A549 treated with GW870086 at 1 μM for 4 hours (cell line): ENCODE measurements around the gene GSAP. TPM values are rescaled to one million over a fixed set of nuclear protein-coding genes. Genes with fewer than 3 reads are reported as not detected.

Experiments used
- total RNA-seq: library from RNA; stranded (reverse); fragments of 200-300 nt; extraction: Qiagen RNA extraction; gene quantifications from 5 replicates; pipeline ENCODE4 v1.2.3, GENCODE V29; 2022; ENCODE audit warnings: low read depth

Gene GSAP, protein sequence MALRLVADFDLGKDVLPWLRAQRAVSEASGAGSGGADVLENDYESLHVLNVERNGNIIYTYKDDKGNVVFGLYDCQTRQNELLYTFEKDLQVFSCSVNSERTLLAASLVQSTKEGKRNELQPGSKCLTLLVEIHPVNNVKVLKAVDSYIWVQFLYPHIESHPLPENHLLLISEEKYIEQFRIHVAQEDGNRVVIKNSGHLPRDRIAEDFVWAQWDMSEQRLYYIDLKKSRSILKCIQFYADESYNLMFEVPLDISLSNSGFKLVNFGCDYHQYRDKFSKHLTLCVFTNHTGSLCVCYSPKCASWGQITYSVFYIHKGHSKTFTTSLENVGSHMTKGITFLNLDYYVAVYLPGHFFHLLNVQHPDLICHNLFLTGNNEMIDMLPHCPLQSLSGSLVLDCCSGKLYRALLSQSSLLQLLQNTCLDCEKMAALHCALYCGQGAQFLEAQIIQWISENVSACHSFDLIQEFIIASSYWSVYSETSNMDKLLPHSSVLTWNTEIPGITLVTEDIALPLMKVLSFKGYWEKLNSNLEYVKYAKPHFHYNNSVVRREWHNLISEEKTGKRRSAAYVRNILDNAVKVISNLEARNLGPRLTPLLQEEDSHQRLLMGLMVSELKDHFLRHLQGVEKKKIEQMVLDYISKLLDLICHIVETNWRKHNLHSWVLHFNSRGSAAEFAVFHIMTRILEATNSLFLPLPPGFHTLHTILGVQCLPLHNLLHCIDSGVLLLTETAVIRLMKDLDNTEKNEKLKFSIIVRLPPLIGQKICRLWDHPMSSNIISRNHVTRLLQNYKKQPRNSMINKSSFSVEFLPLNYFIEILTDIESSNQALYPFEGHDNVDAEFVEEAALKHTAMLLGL
- total RNA-seq = 2.9 to 3.6 TPM (median 3.3 TPM) in 5 replicates

DNA sequence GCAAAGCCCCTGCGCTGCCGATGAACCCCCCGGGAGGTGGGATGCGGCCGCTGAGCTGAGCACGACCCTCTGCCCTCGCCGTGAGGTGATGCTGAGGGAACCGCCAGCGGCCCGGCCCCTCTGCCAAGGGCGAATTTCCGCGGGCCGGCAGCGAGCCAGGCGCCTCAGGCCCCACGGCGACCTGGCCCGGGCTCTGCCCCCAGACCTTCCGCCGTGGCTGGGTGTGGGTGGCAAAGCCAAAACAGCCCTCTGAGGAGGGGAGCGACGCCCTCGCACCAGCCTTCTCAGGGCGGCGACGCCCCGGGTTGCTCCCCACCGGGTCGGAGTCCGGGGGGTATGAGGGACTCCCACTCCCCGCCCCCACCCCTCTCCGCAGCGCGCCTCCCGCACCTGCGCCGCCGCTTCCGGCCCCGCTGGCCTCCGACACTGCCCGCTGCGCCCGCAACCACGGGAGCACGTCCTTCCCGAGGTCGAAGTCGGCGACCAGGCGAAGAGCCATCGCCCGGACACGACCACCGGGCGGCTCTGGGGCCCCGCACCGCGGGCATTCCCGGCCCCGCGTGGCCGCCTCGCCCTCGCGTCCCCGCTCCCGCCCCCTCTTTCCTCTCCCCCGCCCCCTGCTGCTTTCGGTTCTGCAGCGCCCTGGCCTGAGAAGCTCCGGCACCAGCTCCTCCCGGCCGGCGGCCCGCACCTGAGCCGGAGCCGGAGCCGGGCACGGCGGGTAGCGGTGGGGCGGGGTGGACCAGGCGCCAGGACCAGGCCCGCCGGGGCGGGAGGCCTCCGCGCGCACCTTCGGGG is at the start of gene GSAP:
Gene GSAP, minus strand, starts transcription at position 527 of the 798 bp plus-strand sequence. Its CDS starts 28 bp downstream, at position 499.

Other genes with a start within 250 kb of the GSAP start
- gene FGL2, start 216.5 kb downstream of the GSAP start, total RNA-seq = not detected in 5 replicates
- 60.9 to 86.4 TPM (median 76.6 TPM) in 5 replicates for gene PTPN12, start 120.9 kb upstream of the GSAP start, total RNA-seq